Measurements from ENCODE around the gene STX8. TPM values are rescaled to one million over a fixed set of nuclear protein-coding genes. Genes with fewer than 3 reads are reported as not detected.
A peak's percentile ranks its signal among the peaks of the same experiment; 100 is the strongest.

Gene STX8
- total and polyA plus RNA-seq, 7 donors = 34.0 to 70.6 (median 50.5) TPM

- H3K4me1 ChIP-seq = peaks cover 15% of the 10 kb centered on the region
- WGBS, 3 donors = 75 to 89% (median 85%) methylated on average over 3 of the region's 3 CpGs
- H3K36me3 ChIP-seq (ENCODE audit: insufficient read depth in 1 of 2, low read depth in 1 of 2) = no peaks in the 10 kb centered on the region
- no peaks in the 10 kb centered on the region for H3K9me3 ChIP-seq
- no peak overlapping the region for H3K4me3 ChIP-seq
- no peak for DNase-seq
- peaks cover 0 to 2% (median 0%) of the 10 kb centered on the region in 3 donors for H3K27me3 ChIP-seq (ENCODE audit: insufficient read depth in 3 of 3, low read length in 2 of 3)
- ATAC-seq = no peak
- no peak for TF ChIP-seq CTCF (IDR thresholded peaks at IDR 0.05)
- no peak overlapping the region for H3K27ac ChIP-seq
- intact Hi-C loops (cut with DNase I) = loop anchor here in 1 of 2 donors (10.0 kb wide), 1 partner anchor 59 kb away; no protein-coding TSS in a partner anchor
Observed at GRCh38 chr17:9203771-9204425, 371.7 kb downstream of the STX8 start.

GRCh38 chr17:9202532-9202931, 373.1 kb downstream of the STX8 start:
- 85 to 93% (median 88%) methylated on average over 5 of the region's 5 CpGs for WGBS, 3 donors
- no peaks in the 10 kb centered on the region for H3K36me3 ChIP-seq (ENCODE audit: insufficient read depth in 1 of 2, low read depth in 1 of 2)
- ATAC-seq = no peak
- H3K4me1 ChIP-seq = peaks cover 15% of the 10 kb centered on the region
- no peak overlapping the region for H3K27ac ChIP-seq
- TF ChIP-seq CTCF (IDR thresholded peaks at IDR 0.05) = no peak
- H3K4me3 ChIP-seq = no peak overlapping the region
- intact Hi-C loops (cut with DNase I) = loop anchor here in 1 of 2 donors (10.0 kb wide), 1 partner anchor 58 kb away; no protein-coding TSS in a partner anchor
- H3K9me3 ChIP-seq = no peaks in the 10 kb centered on the region
- H3K27me3 ChIP-seq (ENCODE audit: insufficient read depth in 3 of 3, low read length in 2 of 3) = no peaks in the 10 kb centered on the region
- no peak for DNase-seq

- H3K4me1 ChIP-seq = peaks cover 15% of the 10 kb centered on the region
- no peaks in the 10 kb centered on the region for H3K27me3 ChIP-seq (ENCODE audit: insufficient read depth in 3 of 3, low read length in 2 of 3)
- H3K9me3 ChIP-seq = no peaks in the 10 kb centered on the region
- ATAC-seq (peak in 1 of 4 donors; percentile 3), DNase-seq (no peak)
- peak overlapping the region; percentile 56 for H3K27ac ChIP-seq
- H3K4me3 ChIP-seq = peak overlapping the region; percentile 22
- no peaks in the 10 kb centered on the region for H3K36me3 ChIP-seq (ENCODE audit: insufficient read depth in 1 of 2, low read depth in 1 of 2)
- TF ChIP-seq CTCF (IDR thresholded peaks at IDR 0.05) = no peak
- intact Hi-C loops (cut with DNase I) = loop anchor here in 1 of 2 donors (10.0 kb wide), 1 partner anchor 56 kb away; no protein-coding TSS in a partner anchor
- 43 to 59% (median 43%) methylated on average over 5 of the region's 5 CpGs for WGBS, 3 donors
Observed at GRCh38 chr17:9200699-9201359, 374.8 kb downstream of the STX8 start.

Other genes starting within 250 kb of the STX8 start
- gene CFAP52, start 822 bp upstream of the STX8 start, total RNA-seq = not detected
- gene CFAP52, start 822 bp upstream of the STX8 start, polyA plus RNA-seq = under 1 TPM in 2 of 3 donors, not detected in 1; 0.12 to 0.21 TPM
- gene USP43, start 69.7 kb upstream of the STX8 start, total RNA-seq = under 1 TPM in 1 of 4 donors, not detected in 3; 0.06 TPM
- under 1 TPM in 2 of 3 donors, not detected in 1; 0.01 to 0.04 TPM for gene USP43, start 69.7 kb upstream of the STX8 start, polyA plus RNA-seq
- gene DHRS7C, start 215.8 kb upstream of the STX8 start, total RNA-seq = 10 to 100 TPM; 34.3 to 73.3 (median 40.4) TPM
- 100 to 1,000 TPM in 1 of 3 donors, 10 to 100 TPM in 2; 26.9 to 112 (median 95.8) TPM for gene DHRS7C, start 215.8 kb upstream of the STX8 start, polyA plus RNA-seq
- not detected for gene GSG1L2, start 246.3 kb upstream of the STX8 start, total RNA-seq
- gene GSG1L2, start 246.3 kb upstream of the STX8 start, polyA plus RNA-seq = not detected